NCI-H446 (cell line): ENCODE measurements around the gene TUT1.

Experiments
- DNase-seq, 2 experiments: peaks; one replicate each; lab custom pipeline; 2025; lab: John Stamatoyannopoulos, UW

Gene TUT1

DNA sequence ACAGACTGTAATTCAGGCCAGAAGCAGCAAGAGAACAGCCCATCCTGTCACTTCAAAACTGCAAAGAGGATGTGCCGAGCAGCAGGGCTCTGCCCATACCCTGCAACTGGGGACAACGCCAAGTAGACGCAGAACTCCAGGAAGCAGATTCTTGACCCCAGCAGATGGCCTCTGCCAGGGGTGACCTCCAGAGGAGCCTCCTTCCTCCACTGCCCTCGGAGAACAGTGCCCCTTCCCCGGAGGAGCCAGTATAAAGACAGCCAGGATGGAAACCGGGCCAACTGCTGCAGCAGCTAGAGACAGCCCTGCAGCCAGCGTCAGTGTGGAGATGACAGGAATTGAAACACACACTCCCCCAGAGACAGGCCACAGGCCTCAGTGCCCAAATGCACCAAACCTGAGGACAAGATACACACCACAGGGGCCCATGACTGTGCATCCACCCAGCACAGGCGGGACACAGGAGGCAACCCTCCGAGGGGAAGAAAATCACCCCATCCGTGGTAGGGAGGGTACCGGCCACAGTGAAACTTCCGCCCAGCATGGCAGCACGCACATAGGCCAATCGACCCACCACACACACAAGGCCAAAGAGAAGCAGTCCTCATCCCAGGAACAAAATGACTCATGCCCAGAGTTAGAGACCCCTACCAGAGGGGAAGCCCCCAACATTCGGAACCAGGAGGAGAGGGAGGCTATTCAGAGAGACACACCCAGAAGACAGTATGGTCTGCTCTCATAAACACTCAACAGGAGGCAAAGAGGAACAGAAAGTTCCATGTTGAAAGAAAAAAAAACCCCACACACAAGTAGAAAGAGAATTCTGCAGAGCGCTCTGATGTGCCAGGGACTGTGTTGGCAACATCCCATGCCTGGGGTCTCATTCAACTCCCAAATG is 50.3 kb downstream of the TUT1 start:
- DNase-seq, result no peak

DNA sequence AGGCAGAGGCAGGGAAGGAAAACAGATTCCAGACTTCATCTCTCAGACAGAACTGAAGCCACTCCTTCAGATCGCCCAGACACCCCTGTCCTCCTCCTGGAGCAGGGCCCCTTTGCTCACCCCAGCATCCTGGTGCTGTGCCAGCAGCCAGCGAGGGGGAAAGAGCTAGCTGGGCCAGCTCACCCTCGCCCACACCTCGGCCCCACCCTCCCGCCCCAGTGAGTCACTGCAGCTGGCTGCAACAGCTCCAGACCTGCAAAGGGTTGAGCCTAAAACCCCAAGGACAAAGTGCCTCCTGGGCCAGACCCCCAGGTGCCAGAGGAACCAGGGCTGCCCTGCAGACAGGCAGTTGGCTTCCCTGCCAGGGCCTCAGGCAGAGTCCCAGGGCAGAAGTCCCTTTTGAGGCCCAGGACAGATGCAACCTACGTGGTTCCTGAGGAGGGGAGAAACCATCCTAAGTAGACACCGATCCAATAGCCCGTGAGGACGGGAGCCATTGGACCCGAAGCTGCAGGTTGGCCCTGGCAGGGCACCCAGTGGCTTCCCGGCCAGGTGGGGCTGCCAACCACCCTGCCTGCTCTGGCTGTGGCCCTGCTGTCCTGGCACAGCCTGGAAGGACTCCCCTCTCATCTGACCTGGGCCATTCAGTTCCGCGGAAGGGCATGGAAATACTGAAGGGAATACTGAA is 51.9 kb downstream of the TUT1 start:
- peak in 1 of 2 experiments; percentile 39 for DNase-seq

DNA sequence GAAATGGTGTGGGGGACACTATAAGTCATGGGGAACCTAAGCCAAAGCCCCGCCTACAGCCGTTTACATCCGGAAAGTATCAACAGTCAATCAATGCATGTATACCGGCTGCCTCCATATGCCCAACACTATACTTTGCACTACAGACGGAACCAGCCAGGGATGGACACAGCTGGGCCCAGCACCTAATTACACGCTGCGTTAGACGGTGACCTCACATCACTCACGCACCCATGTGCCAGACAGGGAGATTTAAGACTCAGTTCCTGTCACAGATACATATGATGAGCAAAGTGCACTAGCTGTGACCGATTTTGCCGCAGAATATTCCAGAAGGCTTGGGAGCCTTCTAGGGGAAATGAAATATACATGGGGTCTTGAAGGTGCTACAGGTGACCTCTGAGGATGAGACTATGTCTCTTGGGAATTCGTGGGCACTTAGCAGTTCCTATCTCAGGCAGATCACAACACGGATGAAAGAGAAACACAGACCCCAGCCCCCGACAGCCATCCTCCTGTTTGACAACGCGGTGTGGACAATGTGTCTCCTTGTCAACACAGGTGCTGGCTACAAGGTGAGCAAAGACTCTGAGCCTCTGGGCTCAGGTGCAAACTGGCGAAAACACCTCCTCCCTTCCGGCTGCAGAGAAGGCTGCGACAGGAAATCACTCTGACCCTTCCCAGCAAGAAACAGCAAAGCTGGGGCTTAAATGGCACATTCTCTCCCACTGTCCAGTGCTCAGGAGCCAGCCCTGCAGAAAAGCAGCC is 52.7 kb downstream of the TUT1 start:
- DNase-seq, result no peak

DNA sequence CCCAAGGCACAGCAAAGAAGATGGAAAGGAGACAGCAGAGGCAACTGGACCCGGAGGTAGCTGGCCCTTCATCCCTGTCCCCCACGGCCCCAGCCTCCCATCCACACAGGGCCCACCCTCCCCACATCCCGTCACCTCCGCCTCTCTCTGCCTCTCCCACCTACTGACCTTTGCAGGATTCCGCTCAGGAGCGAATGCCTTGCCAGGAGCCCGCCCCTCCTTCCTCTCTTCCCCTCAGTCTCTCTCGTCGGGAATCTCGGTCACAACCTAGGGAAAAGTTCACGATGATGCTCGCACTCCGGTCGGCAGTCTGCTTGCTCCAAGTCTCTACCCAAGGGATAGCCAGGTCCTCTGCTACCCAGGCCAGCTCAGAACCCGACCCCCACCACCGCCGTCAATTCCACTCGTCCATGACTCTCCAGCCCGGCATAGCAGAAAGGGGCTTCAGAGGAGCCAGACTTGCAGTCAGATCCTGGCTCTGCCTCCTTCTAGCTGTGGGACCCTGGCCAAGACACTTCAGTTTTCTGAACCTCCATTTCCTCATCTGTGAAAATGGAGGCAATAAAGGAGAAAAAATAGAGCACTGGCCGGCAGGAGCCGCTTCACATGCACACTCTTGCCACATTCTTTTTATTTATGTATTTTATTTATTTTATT is 54.9 kb downstream of the TUT1 start:
- no peak for DNase-seq

DNA sequence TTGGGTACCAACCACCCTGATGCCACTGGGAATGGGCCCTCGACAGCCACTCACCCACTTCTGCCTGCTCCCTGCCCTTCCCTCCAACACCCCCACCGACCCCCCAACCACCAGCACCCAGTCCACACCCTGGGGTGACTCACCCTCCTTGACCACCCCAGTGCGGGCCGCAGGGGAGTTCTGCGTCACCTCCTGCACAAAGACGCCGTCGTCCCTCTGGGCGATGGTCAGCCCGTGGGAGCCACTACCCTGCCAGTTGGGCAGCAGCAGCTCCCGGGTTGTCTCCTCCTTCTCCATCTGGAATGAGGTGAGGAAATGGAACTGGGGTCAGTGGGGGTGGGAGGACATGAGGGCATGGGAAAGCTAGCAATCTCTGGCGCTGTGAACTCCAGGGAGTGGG is 55.5 kb downstream of the TUT1 start:
- no peak for DNase-seq

DNA sequence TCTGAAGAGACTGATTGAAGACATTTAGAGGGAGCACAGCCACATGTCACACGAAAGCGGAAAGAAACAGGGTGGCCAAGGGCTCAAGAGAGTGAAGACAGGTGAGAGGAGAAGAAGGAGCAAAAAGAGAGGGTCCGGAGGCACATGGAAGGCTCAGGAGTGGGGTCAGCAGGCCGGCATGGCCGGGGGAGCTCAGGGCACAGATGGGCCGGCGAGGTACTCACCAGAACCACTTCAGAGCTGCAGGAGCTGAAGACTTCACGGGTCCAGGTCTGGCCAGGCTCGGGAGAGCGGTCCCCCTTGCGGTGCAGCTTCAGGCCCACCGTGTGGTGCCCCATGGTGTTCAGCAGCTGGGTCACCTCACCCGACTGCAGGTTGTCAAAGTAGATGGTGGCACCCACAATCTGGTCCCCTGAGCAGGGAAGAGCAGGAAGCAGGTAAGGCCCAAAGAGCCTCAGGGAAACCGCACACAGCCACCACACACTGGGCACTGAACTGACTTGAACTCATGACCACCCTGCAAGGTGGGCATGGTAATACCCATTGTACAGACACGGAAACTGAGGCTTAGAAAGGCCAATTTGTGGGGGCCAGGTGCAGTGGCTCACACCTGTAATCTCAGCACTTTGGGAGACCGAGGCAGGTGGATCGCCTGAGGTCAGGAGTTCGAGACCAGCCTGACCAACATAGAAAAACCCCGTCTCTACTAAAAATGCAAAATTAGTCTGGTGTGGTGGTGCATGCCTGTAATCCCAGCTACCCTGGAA is 56.4 kb downstream of the TUT1 start:
- no peak for DNase-seq

DNA sequence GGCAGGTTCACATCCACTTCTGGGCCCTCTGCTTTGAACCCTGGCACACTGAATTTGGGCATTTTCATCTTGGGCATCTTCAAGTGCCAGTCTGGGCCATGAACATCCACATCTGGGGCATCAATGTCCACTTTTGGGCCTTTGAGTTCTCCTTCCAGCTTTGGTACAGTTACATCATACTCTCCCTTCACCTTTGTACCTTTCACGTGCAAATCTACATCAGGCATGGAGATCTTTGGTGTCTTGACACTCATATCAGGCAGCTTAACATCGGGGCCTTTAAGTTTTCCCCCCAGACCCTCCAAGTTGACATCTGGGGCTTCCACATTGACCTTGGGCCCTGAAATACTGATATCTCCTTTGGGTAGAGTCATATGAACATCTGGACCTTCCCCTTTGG is 59.2 kb downstream of the TUT1 start:
- DNase-seq, result no peak
